NCI-H2227 (cell line): Measurements from ENCODE around the gene PES1.
A peak's percentile ranks its signal among the peaks of the same experiment; 100 is the strongest.
"Not testable (repeated sequence)": the region's sequence is repeated elsewhere in the genome, so short reads cannot be mapped to it uniquely, and the experiment has no call there.

Experiments
- DNase-seq: peaks from one replicate; lab custom pipeline; 2025; ENCODE audit not compliant: unreplicated experiment; lab: John Stamatoyannopoulos, UW

PES1 gene

GRCh38 chr22:30591588-30592359 is at the start of gene PES1:
TSS of gene PES1 (minus strand) at chr22:30591910. CDS start at chr22:30591833, 77 bp downstream.
- peak; percentile 96 for DNase-seq

GRCh38 chr22:30640839-30641430 is 49.2 kb upstream of the PES1 start:
- no peak for DNase-seq

GRCh38 chr22:30640361-30640760 is 48.7 kb upstream of the PES1 start:
- DNase-seq, result no peak

GRCh38 chr22:30637701-30638114 is 46.0 kb upstream of the PES1 start:
- DNase-seq, result no peak

- DNase-seq, result peak; percentile 6
These were observed 44.7 kb upstream of the PES1 start for GRCh38 chr22:30636226-30637077.

- DNase-seq, result peak; percentile 90
These were observed 43.8 kb upstream of the PES1 start, which contains the start of gene SLC35E4 for GRCh38 chr22:30635273-30636225. TSS of gene SLC35E4 (plus strand) at chr22:30635781. CDS start at chr22:30636451, 670 bp downstream.

- DNase-seq, result peak; percentile 84
These were observed 42.9 kb upstream of the PES1 start for GRCh38 chr22:30634471-30635233.

- not testable (repeated sequence) for DNase-seq
These were observed 39.8 kb upstream of the PES1 start for GRCh38 chr22:30631469-30631868.

GRCh38 chr22:30628491-30628890 is 36.8 kb upstream of the PES1 start:
- DNase-seq, result no peak

- DNase-seq, result no peak
These were observed 35.8 kb upstream of the PES1 start for GRCh38 chr22:30627471-30627870.

GRCh38 chr22:30626413-30626812 is 34.7 kb upstream of the PES1 start:
- no peak for DNase-seq

- not testable (repeated sequence) for DNase-seq
These were observed 28.2 kb upstream of the PES1 start for GRCh38 chr22:30619909-30620308.

- no peak for DNase-seq
These were observed 26.1 kb upstream of the PES1 start for GRCh38 chr22:30617819-30618218.

- DNase-seq, result no peak
These were observed 23.8 kb upstream of the PES1 start for GRCh38 chr22:30615543-30615954.

- DNase-seq, result no peak
These were observed 23.2 kb upstream of the PES1 start for GRCh38 chr22:30614879-30615278.

- DNase-seq, result no peak
These were observed 22.6 kb upstream of the PES1 start for GRCh38 chr22:30614268-30614667.

GRCh38 chr22:30612789-30613188 is 21.1 kb upstream of the PES1 start:
- DNase-seq, result no peak

GRCh38 chr22:30611197-30611596 is 19.5 kb upstream of the PES1 start:
- no peak for DNase-seq

GRCh38 chr22:30610299-30610698 is 18.6 kb upstream of the PES1 start:
- DNase-seq, result no peak
